ENCODE results near the gene TRIM29.
"Not testable (repeated sequence)": the region's sequence is repeated elsewhere in the genome, so short reads cannot be mapped to it uniquely, and the experiment has no call there.

TRIM29 gene

GRCh38 chr11:120172054-120172911, 34.4 kb upstream of the TRIM29 start:
- peak; percentile 42 for DNase-seq (ENCODE audit: low spot score)

- no peak for DNase-seq (ENCODE audit: low spot score)
These were observed 32.9 kb upstream of the TRIM29 start for GRCh38 chr11:120170741-120171261.

- no peak for DNase-seq (ENCODE audit: low spot score)
These were observed 32.2 kb upstream of the TRIM29 start for GRCh38 chr11:120169981-120170698.

DNA sequence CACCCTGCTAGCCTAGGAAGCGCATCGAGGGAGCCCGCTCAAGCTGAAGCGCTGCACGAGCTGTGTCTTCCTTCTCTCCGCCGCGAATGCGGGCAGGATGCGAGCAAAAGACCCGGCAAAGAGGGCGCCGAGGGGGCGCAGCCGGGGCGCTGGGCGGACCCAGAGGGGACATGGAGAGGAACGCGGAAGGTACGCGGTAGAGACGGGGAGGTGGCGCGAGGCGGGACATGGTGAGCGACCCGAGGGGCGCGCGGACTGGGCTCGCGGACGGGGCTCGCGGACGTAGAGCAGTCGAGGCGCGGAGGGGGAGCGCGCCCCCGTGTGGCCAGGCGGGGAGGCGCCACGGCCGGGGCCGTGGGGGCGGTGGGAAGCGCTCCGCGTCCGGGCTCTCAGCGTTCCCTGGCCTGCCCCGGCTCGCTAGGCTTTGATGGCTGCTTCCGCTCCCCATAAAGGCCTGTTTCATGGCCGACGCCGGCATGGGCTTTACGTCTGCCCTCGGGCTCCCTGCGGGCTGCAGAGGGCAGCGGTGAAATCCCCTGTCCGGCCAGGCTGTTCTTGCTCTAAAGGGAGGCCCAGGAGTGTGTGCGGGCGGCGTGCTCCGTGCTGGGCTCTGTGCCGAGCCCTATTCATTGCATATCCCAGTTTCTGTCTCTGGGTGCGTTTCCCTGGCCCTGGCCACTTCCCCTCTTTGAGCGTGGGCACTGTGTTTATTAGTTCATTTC, 31.2 kb upstream of the TRIM29 start:
- peak; percentile 10 for DNase-seq (ENCODE audit: low spot score)

DNA sequence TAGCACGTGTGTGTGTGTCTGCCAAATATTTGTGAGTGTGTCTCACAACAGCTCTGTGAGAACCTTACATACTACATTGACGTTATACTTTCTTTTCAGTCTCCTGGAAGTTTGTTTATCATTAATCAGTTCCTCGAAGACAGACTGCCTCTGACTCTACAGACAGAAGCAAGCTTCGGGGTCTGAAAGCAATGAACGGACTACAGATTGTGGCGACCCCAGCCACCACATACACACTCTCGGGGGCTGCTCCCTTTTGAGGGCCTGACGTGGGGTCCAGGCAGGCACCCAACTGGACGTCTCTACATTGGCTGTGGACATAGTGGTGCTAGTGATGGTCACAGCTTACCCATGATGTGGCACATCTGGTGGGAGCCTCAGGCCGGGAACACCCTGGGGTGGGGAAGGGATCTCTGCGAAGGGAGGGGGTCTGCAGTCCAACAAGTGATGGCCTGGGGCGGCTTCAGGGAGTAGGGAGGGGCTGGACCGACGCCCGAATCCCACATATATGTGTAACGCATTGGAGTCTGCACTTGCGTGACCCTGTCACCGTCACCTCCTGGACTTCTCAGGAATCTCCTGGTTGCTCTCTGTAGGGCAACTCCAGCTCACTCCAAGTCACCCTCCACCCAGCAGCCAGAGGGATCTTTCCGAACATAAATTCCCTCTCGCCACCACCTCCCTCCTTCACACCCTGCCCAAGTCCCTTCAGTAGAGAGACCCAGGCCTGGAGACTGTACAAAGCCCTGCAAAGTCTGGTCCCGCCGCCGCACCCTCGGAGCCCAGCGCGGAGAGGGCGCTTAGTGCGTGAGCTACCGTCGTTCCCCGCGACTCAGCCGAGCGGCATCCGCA, 30.4 kb upstream of the TRIM29 start:
- DNase-seq (ENCODE audit: low spot score), result no peak

DNA sequence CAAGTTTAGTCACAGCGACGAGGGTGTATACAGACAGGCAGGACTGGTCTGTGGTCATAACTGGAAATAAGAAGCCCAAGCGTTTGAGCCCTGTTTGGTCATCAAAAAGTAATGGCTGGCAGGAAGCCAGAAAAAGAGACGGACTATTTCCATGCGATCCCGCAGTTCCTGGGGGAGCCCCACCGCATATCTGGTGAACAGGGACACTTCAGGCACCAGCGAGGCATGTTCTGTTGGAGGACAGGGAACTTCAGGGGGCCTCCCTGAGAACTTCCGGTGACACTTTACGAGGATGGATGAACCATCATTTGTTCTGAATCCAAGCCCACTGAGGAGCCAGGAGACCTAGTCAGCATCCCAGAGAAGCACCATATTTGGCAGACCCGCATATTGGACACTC, 29.7 kb upstream of the TRIM29 start:
- no peak for DNase-seq (ENCODE audit: low spot score)

DNA sequence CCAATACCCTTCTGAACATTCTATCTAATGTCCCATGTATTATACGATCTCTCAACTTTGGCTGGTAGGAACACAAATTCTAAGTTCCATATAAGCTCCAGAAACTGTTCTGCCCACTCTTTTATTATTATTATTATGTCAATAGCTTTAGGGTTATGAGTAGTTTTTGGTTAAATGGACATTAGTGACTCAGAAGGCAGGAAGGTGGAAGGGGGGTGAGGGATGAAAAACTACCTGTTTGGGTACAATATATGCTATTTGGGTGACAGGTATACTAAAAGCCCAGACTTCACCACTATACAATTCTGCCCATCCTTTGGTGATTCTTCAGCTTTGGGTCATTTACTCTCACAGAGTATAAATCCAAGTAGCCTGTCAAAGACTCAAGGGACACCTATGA, 22.5 kb upstream of the TRIM29 start:
- DNase-seq (ENCODE audit: low spot score), result no peak

DNA sequence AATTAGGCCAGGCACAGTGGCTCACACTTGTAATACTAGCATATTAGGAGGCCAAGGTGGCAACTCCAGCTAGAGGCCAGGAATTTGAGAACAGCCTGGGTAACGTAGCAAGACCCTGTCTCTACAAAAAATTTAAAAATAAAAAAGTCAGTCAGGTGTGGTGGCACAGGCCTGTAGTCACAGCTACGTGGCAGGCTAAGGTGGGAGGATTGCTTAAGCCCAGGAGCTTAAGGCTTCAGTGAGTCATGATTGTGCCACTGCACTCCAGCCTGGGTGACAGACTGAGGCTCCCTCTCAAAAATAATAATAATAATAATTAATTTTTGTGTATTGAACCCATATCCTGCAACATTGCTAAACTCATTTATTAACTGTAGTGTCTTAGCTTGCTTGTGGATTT, 15.3 kb upstream of the TRIM29 start:
- no peak for DNase-seq (ENCODE audit: low spot score)

GRCh38 chr11:120151536-120151935, 13.6 kb upstream of the TRIM29 start:
- no peak for DNase-seq (ENCODE audit: low spot score)

DNA sequence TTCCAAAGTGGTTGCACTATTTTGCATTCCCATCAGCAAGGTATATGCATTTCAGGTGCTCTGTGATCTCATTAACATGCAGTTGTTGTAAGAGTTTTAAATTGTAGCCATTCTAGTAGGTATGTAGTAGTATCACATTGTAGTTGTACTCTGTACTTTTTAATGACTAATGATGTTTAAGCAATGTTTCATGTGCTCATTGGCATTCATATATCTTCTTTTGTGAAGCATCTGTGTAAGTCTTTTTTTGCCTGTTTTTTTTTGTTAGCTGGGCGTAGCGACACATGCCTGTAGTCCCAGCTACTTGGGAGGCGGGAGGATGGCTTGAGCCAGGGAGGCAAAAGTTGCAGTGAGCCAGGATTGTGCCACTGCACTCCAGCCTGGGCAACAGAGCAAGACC, 11.3 kb upstream of the TRIM29 start:
- no peak for DNase-seq (ENCODE audit: low spot score)

GRCh38 chr11:120147950-120148270, 10.0 kb upstream of the TRIM29 start:
- no peak for DNase-seq (ENCODE audit: low spot score)

DNA sequence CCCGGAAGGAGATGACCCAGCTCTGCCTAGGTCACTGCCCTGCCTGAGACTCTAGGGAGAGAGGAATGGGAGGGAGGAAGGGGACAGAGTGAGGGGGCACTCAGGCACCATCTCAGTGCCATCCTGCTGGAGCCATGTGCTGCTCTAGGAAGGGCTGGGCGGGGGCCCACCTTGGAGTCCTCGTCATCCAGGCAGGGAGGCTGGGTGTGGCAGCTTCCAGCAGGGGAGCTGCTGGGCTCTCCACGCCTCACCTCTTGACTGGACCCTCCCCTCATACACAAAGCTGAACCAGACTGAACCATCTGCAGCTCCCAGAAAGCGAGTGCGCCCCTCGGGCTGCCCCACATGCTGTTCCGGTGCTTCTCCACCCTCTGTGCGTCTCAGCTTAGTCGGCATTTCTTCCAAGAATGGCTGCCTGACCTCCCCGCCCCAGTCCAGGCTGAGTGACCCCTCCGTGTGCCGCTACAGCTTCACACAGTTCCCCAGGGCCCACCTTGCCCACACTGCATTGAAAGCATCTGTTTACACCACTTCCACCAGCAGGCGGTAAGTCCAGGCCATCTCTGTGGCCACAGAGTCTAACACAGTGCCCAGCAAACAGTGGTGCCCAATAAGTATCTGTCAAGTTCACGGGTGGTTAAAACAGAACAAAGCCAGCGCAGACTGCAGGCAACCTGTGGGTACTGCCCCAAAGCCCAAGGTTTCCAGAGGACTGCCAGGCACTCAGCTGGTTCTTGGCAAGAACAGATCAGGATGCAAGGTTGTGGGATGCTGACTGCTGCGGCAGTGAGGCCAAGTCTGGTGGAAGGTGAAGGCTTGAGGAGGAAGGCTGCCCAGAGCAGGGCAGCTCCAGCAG, 9.4 kb upstream of the TRIM29 start:
- no peak for DNase-seq (ENCODE audit: low spot score)

DNA sequence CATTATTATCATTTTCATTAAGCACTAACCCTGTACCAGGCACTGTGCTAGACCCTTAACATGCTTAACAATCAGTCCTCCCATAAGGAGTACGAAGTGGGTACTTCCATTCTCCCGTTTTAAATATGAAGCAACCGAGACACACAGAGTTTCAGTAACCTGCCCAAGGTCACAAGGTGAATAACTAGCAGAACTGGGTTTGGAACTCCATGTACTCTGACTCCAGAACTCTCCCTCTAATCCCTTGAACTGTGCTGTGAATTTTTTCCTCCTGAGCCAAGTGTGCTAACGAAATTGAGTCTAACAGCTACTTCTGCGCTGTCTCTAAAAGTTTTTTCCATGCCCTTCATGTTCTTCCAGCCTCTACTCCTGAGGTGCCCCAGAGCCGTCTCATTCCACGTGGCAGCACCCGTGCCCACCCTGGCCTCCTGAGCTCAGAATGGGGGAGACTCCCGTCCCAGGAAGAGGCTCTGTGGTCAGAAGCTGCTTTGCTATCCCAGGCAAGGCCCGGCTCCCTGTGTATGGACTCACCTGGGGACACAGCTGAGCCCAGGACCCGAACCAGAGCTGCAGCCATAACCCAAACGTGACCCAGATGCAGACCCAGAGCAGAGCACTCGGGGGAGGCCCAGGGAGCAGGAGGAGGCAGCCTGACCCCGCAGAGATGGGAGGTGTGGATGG, 8.6 kb upstream of the TRIM29 start:
- no peak for DNase-seq (ENCODE audit: low spot score)

DNA sequence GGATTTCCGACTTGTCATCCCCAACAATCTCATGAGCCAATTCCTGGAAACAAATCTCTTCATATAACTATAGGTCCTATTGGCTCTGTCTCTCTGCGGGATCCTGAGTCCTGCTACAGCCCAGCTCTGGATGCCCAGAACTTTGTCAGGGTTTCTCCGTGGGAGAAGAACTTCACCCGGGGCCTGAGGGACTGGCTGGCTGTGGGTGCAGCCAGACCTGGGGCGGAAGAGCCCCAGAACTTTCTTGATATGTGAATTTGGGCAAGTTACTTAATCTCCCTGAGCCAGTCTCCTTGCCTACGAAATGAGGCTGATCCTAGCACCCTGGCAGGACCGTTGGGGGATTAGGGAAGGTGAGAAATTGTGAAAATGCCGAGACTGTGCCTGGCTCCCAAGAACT, 6.6 kb upstream of the TRIM29 start:
- no peak for DNase-seq (ENCODE audit: low spot score)

- DNase-seq (ENCODE audit: low spot score), result not testable (repeated sequence)
These were observed 5.6 kb upstream of the TRIM29 start for GRCh38 chr11:120143472-120143871.

DNA sequence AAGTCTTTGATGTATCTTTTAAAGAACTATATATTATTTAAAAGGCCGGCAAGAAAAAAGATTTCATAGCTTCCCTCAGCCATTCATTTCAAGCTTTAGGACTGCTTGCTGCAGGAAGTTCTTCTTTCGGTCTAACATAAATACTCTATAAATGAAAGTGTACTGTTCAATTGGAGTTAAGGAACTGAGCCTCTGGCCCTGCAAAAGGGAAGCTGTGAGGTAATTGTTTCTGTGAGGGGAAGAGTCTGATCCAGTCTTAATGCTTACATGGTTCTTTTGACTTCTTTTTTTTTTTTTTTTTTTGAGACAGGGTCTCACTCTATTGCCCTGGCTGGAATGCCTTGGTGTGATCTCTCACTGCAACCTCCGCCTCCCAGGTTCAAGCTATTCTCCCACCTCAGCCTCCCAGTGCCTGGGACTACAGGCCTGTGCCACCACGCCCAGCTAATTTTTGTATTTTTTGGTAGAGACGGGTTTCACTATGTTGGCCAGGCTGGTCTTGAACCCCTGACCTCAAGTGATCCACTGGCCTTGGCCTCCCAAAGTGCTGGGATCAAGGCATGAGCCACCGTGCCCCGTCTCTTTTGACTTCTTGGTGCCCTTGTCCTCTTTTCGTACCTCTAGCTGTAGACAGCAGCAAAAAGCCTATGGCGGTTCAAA, 4.7 kb upstream of the TRIM29 start:
- no peak for DNase-seq (ENCODE audit: low spot score)

DNA sequence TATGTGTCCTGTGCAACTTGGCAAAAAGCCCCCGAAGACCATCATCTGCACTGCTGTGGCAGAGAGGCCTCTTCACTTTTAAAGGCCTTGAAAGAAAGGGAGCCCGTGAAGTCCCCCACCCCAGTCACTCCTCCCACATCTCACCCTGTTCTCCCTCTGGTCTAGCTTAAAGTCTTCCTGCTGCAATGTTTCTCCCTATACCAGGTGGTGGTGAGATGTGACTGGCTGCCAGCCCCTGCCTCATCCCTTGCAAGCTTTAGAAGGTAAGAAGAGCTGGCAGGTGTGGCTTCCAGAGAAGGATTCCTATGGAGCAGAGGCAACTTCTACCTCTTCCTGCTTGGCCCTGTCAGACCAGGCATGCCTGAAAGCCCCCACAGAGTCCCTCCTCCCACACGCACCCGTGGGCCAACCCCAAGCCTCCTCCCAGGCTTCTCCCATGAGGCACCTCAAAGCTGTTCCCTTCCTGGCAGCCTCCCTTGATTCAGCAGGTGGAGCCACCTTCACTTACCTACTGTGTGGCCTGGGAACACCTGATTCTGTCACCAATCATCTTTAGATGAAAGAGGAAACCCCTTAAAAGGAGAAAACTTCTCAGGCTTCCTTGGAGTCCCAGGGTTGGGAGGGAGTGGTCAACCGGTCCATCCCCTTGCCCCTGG, 4.0 kb upstream of the TRIM29 start:
- no peak for DNase-seq (ENCODE audit: low spot score)

DNA sequence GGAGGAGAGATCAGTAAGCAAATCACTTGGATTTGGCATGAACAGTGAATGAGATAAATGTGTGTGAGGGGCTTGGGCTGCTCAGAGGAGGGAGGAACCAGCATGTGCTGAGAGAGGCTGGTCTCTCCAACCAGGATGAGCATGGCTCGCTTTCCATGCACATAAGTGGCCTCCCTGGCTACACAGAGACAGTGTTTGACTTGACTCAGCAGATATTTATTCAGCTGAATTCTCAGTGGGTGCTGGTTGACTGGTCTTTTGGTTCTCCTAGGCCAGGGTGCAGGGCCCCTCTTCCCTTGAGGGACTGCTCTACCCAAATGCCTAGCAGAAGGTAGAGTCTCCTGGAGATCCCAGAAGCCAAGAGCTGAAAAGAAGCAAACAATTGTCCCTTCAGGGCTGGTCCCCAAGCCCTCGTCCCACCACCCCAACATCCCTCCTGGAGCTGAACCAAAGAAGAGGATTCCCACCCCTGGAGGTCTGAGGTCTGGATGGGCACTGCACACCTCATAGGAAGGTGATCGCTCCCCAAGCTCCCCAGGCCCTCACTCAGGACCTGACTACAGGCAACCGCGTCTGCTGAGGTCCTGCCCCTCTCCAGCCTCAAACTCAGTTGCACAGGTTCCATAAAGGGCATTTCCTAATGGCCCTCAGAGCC, 3.3 kb upstream of the TRIM29 start:
- DNase-seq (ENCODE audit: low spot score), result no peak

Measured in cerebellar cortex (tissue), 1 donor.